Activated naive CD8-positive, alpha-beta T cell (primary cell): Measurements from ENCODE around the gene NUDCD3.

Source experiments
- H3K27ac Mint-ChIP-seq: one replicate; pipeline ENCODE4 v1.8.0; 2021; ENCODE audit warnings: mixed read lengths
- H3K27me3 Mint-ChIP-seq: one replicate; pipeline ENCODE4 v1.8.0; 2021; ENCODE audit warnings: mixed read lengths
- H3K36me3 Mint-ChIP-seq: one replicate; pipeline ENCODE4 v1.8.0; 2021; ENCODE audit warnings: mixed read lengths
- H3K4me1 Mint-ChIP-seq: one replicate; pipeline ENCODE4 v1.8.0; 2021; ENCODE audit warnings: low read depth, mixed read lengths
- H3K4me3 Mint-ChIP-seq: one replicate; pipeline ENCODE4 v1.8.0; 2021; ENCODE audit warnings: mild to moderate bottlenecking, mixed read lengths
- H3K9me3 Mint-ChIP-seq: one replicate; pipeline ENCODE4 v1.8.0; 2021; ENCODE audit warnings: low read depth, mixed read lengths

The NUDCD3 gene

DNA sequence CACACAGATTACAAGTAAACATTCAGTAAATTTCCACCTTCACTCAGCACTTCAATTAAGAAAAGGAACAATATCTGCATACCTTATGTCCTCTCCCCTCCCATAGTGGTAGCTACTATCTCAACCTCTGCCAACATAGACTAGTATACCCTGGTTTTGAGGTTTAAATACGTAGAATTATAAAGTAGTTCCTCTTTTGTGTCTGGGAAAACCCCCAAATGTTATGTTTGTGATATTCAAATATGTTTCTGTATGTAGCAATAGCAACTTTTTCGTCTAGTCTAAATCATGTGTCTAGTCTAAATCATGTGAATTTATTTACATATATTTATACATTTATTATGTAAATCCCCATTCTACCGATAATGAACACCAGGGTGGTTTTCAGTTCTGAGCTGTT, 151.9 kb downstream of the NUDCD3 start:
- Mint-ChIP-seq H3K9me3 (peaks cover 12% of the 10 kb centered on the region), H3K4me3 (no peak overlapping the region), H3K27ac (no peak overlapping the region), H3K36me3 (peaks cover 4% of the 10 kb centered on the region), H3K4me1 (no peaks in the 10 kb centered on the region), H3K27me3 (no peaks in the 10 kb centered on the region)

DNA sequence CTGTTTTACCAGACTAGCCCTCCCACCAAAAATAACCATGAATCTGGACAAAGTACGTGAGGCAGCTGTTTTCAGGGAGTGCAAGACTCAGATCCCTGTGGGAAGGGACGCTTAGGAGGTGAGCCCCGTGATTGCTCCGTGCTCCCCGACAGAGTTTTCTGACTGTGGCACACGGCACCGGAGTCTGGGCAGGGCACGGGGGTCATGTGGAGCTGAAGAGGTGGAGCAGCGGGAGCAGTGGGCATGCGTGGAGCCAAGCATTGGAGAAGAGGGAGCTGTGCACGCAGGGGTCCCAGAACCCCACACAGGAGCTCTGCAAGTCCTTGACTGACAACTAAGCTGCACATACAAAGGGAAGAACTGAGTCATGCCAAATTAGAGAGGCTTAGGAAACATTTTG, 154.0 kb downstream of the NUDCD3 start:
- Mint-ChIP-seq H3K27ac (no peak overlapping the region), H3K27me3 (no peaks in the 10 kb centered on the region), H3K36me3 (peaks cover 4% of the 10 kb centered on the region), H3K4me1 (no peaks in the 10 kb centered on the region), H3K9me3 (peaks cover 12% of the 10 kb centered on the region), H3K4me3 (no peak overlapping the region)

DNA sequence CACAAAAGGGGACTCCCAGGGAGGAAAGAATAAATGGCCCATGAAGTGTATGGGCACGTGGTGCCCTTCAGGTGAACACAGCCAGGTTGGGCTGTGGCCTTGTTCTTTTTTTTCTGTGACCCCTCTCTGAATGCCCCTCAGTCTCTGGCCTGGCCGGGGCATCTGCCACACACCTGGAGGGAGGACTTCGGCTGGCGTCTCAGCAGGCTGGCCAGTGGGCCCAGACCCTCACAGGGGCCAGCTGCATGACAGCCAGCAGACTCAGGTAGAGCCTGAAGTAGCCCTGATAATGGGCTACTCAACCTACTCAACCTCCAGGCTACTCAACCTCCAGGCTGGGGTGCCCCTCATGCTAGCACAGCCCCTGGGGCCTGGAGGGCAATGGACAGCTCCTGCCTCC, 155.3 kb downstream of the NUDCD3 start:
- Mint-ChIP-seq H3K27me3 (no peaks in the 10 kb centered on the region), H3K9me3 (peaks cover 12% of the 10 kb centered on the region), H3K4me1 (no peaks in the 10 kb centered on the region), H3K4me3 (no peak overlapping the region), H3K36me3 (peaks cover 4% of the 10 kb centered on the region), H3K27ac (no peak overlapping the region)

DNA sequence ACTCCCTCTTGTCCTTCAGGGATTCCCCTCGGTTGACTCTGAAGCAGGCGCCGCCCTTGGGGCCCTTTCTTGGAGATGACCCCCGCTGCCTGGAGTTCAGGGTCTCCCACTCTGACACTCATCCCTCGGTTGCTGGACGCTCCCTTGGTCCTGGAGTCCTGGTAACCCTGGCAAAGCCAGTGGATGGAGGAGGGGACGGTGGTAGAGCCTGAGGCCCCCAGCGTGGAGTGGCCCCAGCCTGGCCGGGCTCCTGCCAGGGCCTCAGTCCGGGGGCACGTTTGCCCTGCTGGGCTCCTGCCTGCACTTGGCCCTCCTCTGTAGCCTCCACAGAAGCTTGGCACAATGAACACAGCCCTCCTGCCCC, 155.7 kb downstream of the NUDCD3 start:
- peaks cover 4% of the 10 kb centered on the region for H3K36me3 Mint-ChIP-seq
- peaks cover 12% of the 10 kb centered on the region for H3K9me3 Mint-ChIP-seq
- no peak overlapping the region for H3K4me3 Mint-ChIP-seq
- no peak overlapping the region for H3K27ac Mint-ChIP-seq
- H3K4me1 Mint-ChIP-seq = no peaks in the 10 kb centered on the region
- H3K27me3 Mint-ChIP-seq = no peaks in the 10 kb centered on the region

DNA sequence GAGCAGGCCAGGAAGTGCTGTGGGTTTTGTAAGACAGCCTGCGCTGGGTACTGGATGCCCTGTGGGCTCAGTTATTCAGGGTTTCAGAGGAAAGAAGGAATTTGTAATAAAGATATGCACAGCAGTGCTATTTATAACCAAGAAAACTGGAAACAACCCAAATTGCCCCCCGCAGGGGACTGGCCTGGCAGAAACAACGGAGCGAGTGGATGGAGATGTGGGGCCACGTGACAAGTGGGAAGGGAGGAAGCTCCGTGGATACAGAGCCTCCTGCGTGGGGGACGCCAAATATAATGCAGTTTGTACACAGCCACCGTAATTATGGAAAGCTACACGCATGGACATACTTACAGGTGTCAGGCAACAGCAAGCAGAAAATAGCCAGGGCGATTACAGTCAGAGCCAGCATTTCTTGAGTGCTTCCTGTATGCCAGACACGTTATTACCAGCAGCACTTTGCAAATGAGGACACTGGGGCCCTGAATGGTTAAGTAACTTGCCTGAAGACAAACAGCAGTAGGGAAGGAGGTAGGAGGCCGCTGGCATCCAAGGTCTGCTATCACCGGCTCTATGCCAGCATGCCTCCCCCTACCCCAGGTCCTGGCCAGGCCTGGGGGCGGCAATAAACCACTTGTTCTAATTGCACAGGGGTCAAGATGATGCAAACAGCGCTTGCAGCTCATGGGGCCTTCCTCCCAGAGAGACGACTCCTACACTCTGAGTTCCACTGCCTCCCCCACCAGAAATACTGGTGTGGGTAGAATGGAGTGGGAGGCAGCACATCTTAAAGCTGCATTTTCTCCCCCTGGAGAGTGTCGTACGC, 156.3 kb downstream of the NUDCD3 start:
- Mint-ChIP-seq H3K27me3 (no peaks in the 10 kb centered on the region), H3K36me3 (peaks cover 4% of the 10 kb centered on the region), H3K4me1 (no peaks in the 10 kb centered on the region), H3K9me3 (peaks cover 12% of the 10 kb centered on the region), H3K27ac (no peak overlapping the region), H3K4me3 (no peak overlapping the region)

DNA sequence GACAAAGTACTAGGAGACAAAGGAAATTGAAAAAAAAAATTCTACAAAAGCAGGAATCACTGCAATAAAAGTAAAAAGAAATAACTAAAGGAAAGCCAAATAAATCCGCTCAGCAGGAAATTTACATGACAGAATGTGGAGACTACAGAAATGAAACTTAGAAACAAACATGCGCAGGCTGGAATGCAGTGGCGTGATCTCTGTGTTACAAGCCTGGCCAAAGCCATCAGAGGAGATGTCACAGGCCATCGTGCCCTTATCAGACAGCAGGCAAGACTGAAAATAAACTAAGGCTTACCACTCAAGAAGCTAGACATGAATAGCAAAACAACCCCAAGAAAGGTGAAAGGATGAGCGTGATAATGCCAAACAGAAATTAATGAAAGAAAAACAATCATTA, 158.8 kb downstream of the NUDCD3 start:
- Mint-ChIP-seq H3K27me3 (peaks cover 3% of the 10 kb centered on the region), H3K9me3 (no peaks in the 10 kb centered on the region), H3K27ac (no peak overlapping the region), H3K4me1 (no peaks in the 10 kb centered on the region), H3K4me3 (no peak overlapping the region), H3K36me3 (peaks cover 7% of the 10 kb centered on the region)

DNA sequence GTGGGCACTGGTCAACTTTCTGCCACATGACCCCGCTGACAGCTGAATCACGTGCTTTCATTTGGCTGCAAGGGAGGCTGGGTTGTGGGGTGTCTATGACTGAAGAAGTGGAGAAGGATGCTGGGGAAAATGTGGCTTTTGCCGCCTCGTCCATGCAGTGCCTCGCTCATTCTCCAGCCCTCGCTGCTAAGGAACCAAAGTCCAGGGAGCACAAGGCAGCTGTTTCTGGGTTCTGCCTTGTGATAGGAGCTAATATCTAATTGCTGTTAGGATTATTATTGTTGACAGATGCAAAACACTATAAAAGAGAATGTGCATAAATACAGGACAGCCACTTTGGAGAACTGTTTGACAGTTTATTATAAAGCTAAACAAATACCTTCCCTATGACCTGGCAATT, 160.1 kb downstream of the NUDCD3 start:
- Mint-ChIP-seq H3K4me1 (peaks cover 4% of the 10 kb centered on the region), H3K27ac (no peak overlapping the region), H3K27me3 (peaks cover 7% of the 10 kb centered on the region), H3K9me3 (no peaks in the 10 kb centered on the region), H3K4me3 (no peak overlapping the region), H3K36me3 (peaks cover 4% of the 10 kb centered on the region)

DNA sequence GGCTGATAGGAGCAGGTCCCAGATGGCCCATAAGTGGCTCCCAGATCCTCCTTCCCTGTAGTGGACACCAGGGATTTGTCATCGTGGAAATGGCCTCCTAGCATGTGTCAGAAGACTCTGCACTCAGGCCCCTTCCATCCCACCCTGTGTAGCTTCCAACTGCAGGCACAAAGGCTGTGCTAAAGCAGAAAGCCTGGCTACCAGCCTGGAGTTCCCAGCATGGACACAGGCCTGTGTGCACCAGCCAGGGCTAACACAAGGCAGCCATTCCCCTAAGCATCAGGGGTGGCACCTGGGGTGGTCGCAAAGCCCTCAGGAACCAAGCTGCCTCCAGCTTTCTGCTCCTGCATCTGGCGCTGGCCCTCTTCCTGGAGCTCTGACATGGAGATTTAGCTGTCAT, 160.6 kb downstream of the NUDCD3 start:
- Mint-ChIP-seq H3K9me3 (no peaks in the 10 kb centered on the region), H3K27ac (no peak overlapping the region), H3K36me3 (peaks cover 4% of the 10 kb centered on the region), H3K27me3 (peaks cover 7% of the 10 kb centered on the region), H3K4me1 (peaks cover 4% of the 10 kb centered on the region), H3K4me3 (no peak overlapping the region)
